MCF 10A (cell line): Measurements from ENCODE around the gene PTPRR. TPM values are rescaled to one million over a fixed set of nuclear protein-coding genes. Genes with fewer than 3 reads are reported as not detected.

ENCODE experiments used
- BruUV-seq: library from RNA; stranded (reverse); fragments of 400-500 nt; replicated peaks from 2 replicates; lab custom pipeline; 2021; lab: Mats Ljungman, UMichigan
- CTCF ChIA-PET: fragments of 300-600 bp; sonication (Branson Sonifier 250); formaldehyde crosslinking; extraction: SDS; loops from one replicate; lab custom pipeline; 2021; ENCODE audit warnings: antibody characterized with exemption, inconsistent platforms; lab: Yijun Ruan, JAX
- POLR2A ChIA-PET: fragments of 300-600, 350-650 bp; sonication (Branson Sonifier 250); formaldehyde crosslinking; extraction: SDS; loops from one replicate; lab custom pipeline; 2020; ENCODE audit warnings: antibody characterized with exemption, inconsistent platforms; lab: Yijun Ruan, JAX
- DNase-seq: peaks from one replicate; pipeline ENCODE4 v3.0.0-alpha.2; 2018; ENCODE audit not compliant: unreplicated experiment
- H3K27ac Mint-ChIP-seq: one replicate; pipeline ENCODE4 v1.8.0; 2022; ENCODE audit warnings: mild to moderate bottlenecking, low read depth, mixed read lengths; ENCODE audit not compliant: unreplicated experiment
- H3K27me3 Mint-ChIP-seq: one replicate; pipeline ENCODE4 v1.8.0; 2022; ENCODE audit warnings: mixed read lengths; ENCODE audit not compliant: insufficient read depth, unreplicated experiment
- H3K36me3 Mint-ChIP-seq: one replicate; pipeline ENCODE4 v1.8.0; 2022; ENCODE audit warnings: mild to moderate bottlenecking, moderate library complexity, mixed read lengths; ENCODE audit not compliant: insufficient read depth, unreplicated experiment
- H3K4me1 Mint-ChIP-seq: one replicate; pipeline ENCODE4 v1.8.0; 2022; ENCODE audit warnings: mixed read lengths; ENCODE audit not compliant: insufficient read depth, unreplicated experiment
- H3K4me3 Mint-ChIP-seq: one replicate; pipeline ENCODE4 v1.8.0; 2022; ENCODE audit warnings: mild to moderate bottlenecking, moderate library complexity, mixed read lengths; ENCODE audit not compliant: unreplicated experiment
- H3K9me3 Mint-ChIP-seq: one replicate; pipeline ENCODE4 v1.8.0; 2022; ENCODE audit warnings: mixed read lengths; ENCODE audit not compliant: unreplicated experiment
- intact Hi-C: fragments of 100-400 bp; cut with micrococcal nuclease; formaldehyde crosslinking; loops from 2 replicates; pipeline ENCODE4 v1.14.1; 2022
- total RNA-seq: library from RNA; stranded (reverse); gene quantifications from 2 replicates; pipeline ENCODE4 v1.2.3, GENCODE V29; 2022
- TF ChIP-seq, protein P1 (sequence below): fragments of 200-600 bp; IDR thresholded peaks from one replicate; pipeline ENCODE4 v1.8.0; 2022; ENCODE audit warnings: antibody characterized with exemption, mild to moderate bottlenecking; ENCODE audit not compliant: unreplicated experiment

The PTPRR gene
- total RNA-seq, 1 experiment from 2014 or later = not detected

GRCh38 chr12:70691018-70691672, 229.4 kb downstream of the PTPRR start:
- no peak for DNase-seq
- H3K4me1 Mint-ChIP-seq = no peaks in the 10 kb centered on the region
- no peak overlapping the region for H3K4me3 Mint-ChIP-seq
- ChIA-PET CTCF (interaction anchor here (0.6 to 2.3 kb wide), 4 partner anchors 10 to 434 kb away, joined by 3 to 6 read pairs (median 4); no protein-coding TSS in a partner anchor), POLR2A (interaction anchor here (0.6 kb wide), 1 partner anchor 369 kb away, joined by 3 read pairs; no protein-coding TSS in a partner anchor)
- no peaks in the 10 kb centered on the region for H3K27me3 Mint-ChIP-seq
- intact Hi-C loops = no loop called here
- no peaks in the 10 kb centered on the region for H3K36me3 Mint-ChIP-seq
- no TSS peak for BruUV-seq
- TF ChIP-seq, protein P1, sequence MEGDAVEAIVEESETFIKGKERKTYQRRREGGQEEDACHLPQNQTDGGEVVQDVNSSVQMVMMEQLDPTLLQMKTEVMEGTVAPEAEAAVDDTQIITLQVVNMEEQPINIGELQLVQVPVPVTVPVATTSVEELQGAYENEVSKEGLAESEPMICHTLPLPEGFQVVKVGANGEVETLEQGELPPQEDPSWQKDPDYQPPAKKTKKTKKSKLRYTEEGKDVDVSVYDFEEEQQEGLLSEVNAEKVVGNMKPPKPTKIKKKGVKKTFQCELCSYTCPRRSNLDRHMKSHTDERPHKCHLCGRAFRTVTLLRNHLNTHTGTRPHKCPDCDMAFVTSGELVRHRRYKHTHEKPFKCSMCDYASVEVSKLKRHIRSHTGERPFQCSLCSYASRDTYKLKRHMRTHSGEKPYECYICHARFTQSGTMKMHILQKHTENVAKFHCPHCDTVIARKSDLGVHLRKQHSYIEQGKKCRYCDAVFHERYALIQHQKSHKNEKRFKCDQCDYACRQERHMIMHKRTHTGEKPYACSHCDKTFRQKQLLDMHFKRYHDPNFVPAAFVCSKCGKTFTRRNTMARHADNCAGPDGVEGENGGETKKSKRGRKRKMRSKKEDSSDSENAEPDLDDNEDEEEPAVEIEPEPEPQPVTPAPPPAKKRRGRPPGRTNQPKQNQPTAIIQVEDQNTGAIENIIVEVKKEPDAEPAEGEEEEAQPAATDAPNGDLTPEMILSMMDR = no peak
- no peaks in the 10 kb centered on the region for H3K9me3 Mint-ChIP-seq
- H3K27ac Mint-ChIP-seq = no peak overlapping the region

DNA sequence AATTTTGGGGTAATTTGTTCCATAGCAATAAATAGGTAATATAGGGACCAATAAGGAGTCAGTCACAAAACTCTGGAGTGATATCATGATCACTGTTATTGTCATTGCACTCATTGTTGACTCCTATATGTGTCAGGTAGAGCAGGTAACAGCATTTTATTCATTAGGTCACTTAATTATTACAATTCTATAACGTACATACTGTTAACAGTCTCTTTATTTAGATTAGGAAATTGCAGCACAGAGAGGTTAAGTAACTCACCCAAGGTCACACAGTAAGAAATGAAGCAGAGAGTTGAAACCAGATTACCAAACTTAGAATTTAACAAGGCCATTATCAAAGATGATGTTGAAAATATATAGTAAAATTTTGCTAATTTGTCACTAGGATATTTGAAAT, 233.6 kb downstream of the PTPRR start:
- no TSS peak for BruUV-seq
- TF ChIP-seq, protein P1 = no peak
- no peak for DNase-seq
- Mint-ChIP-seq H3K27ac (no peak overlapping the region), H3K4me3 (no peak overlapping the region), H3K36me3 (no peaks in the 10 kb centered on the region), H3K27me3 (no peaks in the 10 kb centered on the region), H3K9me3 (no peaks in the 10 kb centered on the region), H3K4me1 (no peaks in the 10 kb centered on the region)
- ChIA-PET POLR2A (interaction anchor here (0.5 kb wide), 1 partner anchor 1234 kb away, joined by 3 read pairs; no protein-coding TSS in a partner anchor), CTCF (no interaction called here)
- intact Hi-C loops = no loop called here

DNA sequence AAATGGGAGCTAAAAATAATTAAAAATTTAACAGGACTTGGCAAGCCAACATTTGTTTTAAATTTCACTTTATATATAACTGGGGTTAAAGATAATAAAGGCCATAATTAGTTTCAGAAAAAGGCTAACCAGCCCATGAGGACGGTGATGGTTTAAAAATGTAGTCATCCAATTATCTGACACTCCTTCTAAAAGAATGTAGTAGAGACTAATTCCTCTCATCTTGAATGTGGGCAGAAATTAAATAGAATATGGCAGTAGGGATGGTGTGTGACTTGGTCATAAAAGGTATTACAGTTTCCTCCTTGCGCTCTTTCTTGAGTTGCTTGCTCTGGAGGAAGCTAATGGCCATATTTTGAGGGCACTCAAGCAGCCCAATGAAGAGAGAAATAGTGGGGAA, 234.2 kb downstream of the PTPRR start:
- no peak for DNase-seq
- no peak overlapping the region for H3K4me3 Mint-ChIP-seq
- intact Hi-C loops = no loop called here
- BruUV-seq = no TSS peak
- H3K27ac Mint-ChIP-seq = no peak overlapping the region
- no peaks in the 10 kb centered on the region for H3K4me1 Mint-ChIP-seq
- no peaks in the 10 kb centered on the region for H3K9me3 Mint-ChIP-seq
- ChIA-PET CTCF (interaction anchor here (0.6 to 1.0 kb wide), 2 partner anchors 107 to 164 kb away, joined by 3 to 4 read pairs; no protein-coding TSS in a partner anchor), POLR2A (interaction anchor here (0.5 to 1.3 kb wide), 3 partner anchors 17 to 470 kb away, joined by 3 to 4 read pairs (median 4); no protein-coding TSS in a partner anchor)
- TF ChIP-seq, protein P1 = no peak
- H3K27me3 Mint-ChIP-seq = no peaks in the 10 kb centered on the region
- no peaks in the 10 kb centered on the region for H3K36me3 Mint-ChIP-seq

- Mint-ChIP-seq H3K27me3 (no peaks in the 10 kb centered on the region), H3K9me3 (no peaks in the 10 kb centered on the region), H3K36me3 (no peaks in the 10 kb centered on the region), H3K4me3 (no peak overlapping the region), H3K27ac (no peak overlapping the region), H3K4me1 (no peaks in the 10 kb centered on the region)
- intact Hi-C loops = no loop called here
- no peak for DNase-seq
- TF ChIP-seq, protein P1 = no peak
- POLR2A ChIA-PET = no interaction called here
- no TSS peak for BruUV-seq
- CTCF ChIA-PET = no interaction called here
Measured at GRCh38 chr12:70683976-70684375, 236.6 kb downstream of the PTPRR start.
